Measurements from ENCODE around the gene ZNF74. TPM values are rescaled to one million over a fixed set of nuclear protein-coding genes. Genes with fewer than 3 reads are reported as not detected.
"Not testable (repeated sequence)": the region's sequence is repeated elsewhere in the genome, so short reads cannot be mapped to it uniquely, and the experiment has no call there.

ZNF74 gene
- polyA plus RNA-seq, 1 donor: 11.6 TPM

GRCh38 chr22:20407829-20408228 is 13.9 kb downstream of the ZNF74 start:
- Histone ChIP-seq H3K4me3 (ENCODE audit: low read length) (no peak overlapping the region), H3K9me3 (ENCODE audit: control insufficient read depth, low read depth, low read length) (peaks cover 3% of the 10 kb centered on the region), H3K27ac (ENCODE audit: low read length) (no peak overlapping the region), H3K36me3 (ENCODE audit: control insufficient read depth, insufficient read depth, low read length) (peaks cover 35% of the 10 kb centered on the region), H3K4me1 (ENCODE audit: control insufficient read depth, insufficient read depth, low read length) (no peaks in the 10 kb centered on the region), H3K27me3 (ENCODE audit: control insufficient read depth, insufficient read depth, low read length) (peaks cover 1% of the 10 kb centered on the region)
- no CpG with 5 or more reads among the region's 3 CpGs for WGBS (ENCODE audit: insufficient coverage, low lambda C conversion rate)
- DNase-seq: no peak

- Histone ChIP-seq H3K4me3 (ENCODE audit: low read length) (no peak overlapping the region), H3K27me3 (ENCODE audit: control insufficient read depth, insufficient read depth, low read length) (peaks cover 5% of the 10 kb centered on the region), H3K36me3 (ENCODE audit: control insufficient read depth, insufficient read depth, low read length) (peaks cover 30% of the 10 kb centered on the region), H3K4me1 (ENCODE audit: control insufficient read depth, insufficient read depth, low read length) (no peaks in the 10 kb centered on the region), H3K9me3 (ENCODE audit: control insufficient read depth, low read depth, low read length) (peaks cover 3% of the 10 kb centered on the region), H3K27ac (ENCODE audit: low read length) (no peak overlapping the region)
- no CpG with 5 or more reads among the region's 4 CpGs for WGBS (ENCODE audit: insufficient coverage, low lambda C conversion rate)
- DNase-seq: no peak
Observed at GRCh38 chr22:20408891-20409290, 14.9 kb downstream of the ZNF74 start.

GRCh38 chr22:20409385-20409784 is 15.4 kb downstream of the ZNF74 start:
- H3K4me3 ChIP-seq (ENCODE audit: low read length); H3K9me3 ChIP-seq (ENCODE audit: control insufficient read depth, low read depth, low read length); H3K27ac ChIP-seq (ENCODE audit: low read length); DNase-seq; H3K27me3 ChIP-seq (ENCODE audit: control insufficient read depth, insufficient read depth, low read length); H3K4me1 ChIP-seq (ENCODE audit: control insufficient read depth, insufficient read depth, low read length): not testable (repeated sequence)
- H3K36me3 ChIP-seq (ENCODE audit: control insufficient read depth, insufficient read depth, low read length): peaks cover 29% of the 10 kb centered on the region
- WGBS (ENCODE audit: insufficient coverage, low lambda C conversion rate): 100% methylated on average over 1 of the region's 3 CpGs

GRCh38 chr22:20412474-20413216 is 18.7 kb downstream of the ZNF74 start:
- Histone ChIP-seq H3K9me3 (ENCODE audit: control insufficient read depth, low read depth, low read length) (no peaks in the 10 kb centered on the region), H3K36me3 (ENCODE audit: control insufficient read depth, insufficient read depth, low read length) (peaks cover 7% of the 10 kb centered on the region), H3K27ac (ENCODE audit: low read length) (no peak overlapping the region), H3K4me3 (ENCODE audit: low read length) (no peak overlapping the region), H3K4me1 (ENCODE audit: control insufficient read depth, insufficient read depth, low read length) (no peaks in the 10 kb centered on the region), H3K27me3 (ENCODE audit: control insufficient read depth, insufficient read depth, low read length) (peaks cover 5% of the 10 kb centered on the region)
- no peak for DNase-seq
- 70% methylated on average over 2 of the region's 10 CpGs for WGBS (ENCODE audit: insufficient coverage, low lambda C conversion rate)

- peaks cover 5% of the 10 kb centered on the region for H3K27me3 ChIP-seq (ENCODE audit: control insufficient read depth, insufficient read depth, low read length)
- no peak overlapping the region for H3K4me3 ChIP-seq (ENCODE audit: low read length)
- WGBS (ENCODE audit: insufficient coverage, low lambda C conversion rate): no CpG with 5 or more reads among the region's 9 CpGs
- H3K27ac ChIP-seq (ENCODE audit: low read length): no peak overlapping the region
- H3K9me3 ChIP-seq (ENCODE audit: control insufficient read depth, low read depth, low read length): peaks cover 3% of the 10 kb centered on the region
- no peak for DNase-seq
- H3K36me3 ChIP-seq (ENCODE audit: control insufficient read depth, insufficient read depth, low read length): peaks cover 3% of the 10 kb centered on the region
- no peaks in the 10 kb centered on the region for H3K4me1 ChIP-seq (ENCODE audit: control insufficient read depth, insufficient read depth, low read length)
Observed at GRCh38 chr22:20413217-20414058, 19.5 kb downstream of the ZNF74 start.

- peaks cover 4% of the 10 kb centered on the region for H3K9me3 ChIP-seq (ENCODE audit: control insufficient read depth, low read depth, low read length)
- DNase-seq: no peak
- WGBS (ENCODE audit: insufficient coverage, low lambda C conversion rate): 100% methylated on average over 1 of the region's 5 CpGs
Observed at GRCh38 chr22:20414059-20414440, 20.1 kb downstream of the ZNF74 start.

GRCh38 chr22:20414450-20414849 is 20.5 kb downstream of the ZNF74 start:
- H3K9me3 ChIP-seq (ENCODE audit: control insufficient read depth, low read depth, low read length): peaks cover 4% of the 10 kb centered on the region
- no peaks in the 10 kb centered on the region for H3K4me1 ChIP-seq (ENCODE audit: control insufficient read depth, insufficient read depth, low read length)
- 80% methylated on average over 1 of the region's 3 CpGs for WGBS (ENCODE audit: insufficient coverage, low lambda C conversion rate)
- DNase-seq: no peak
- peaks cover 5% of the 10 kb centered on the region for H3K27me3 ChIP-seq (ENCODE audit: control insufficient read depth, insufficient read depth, low read length)
- no peak overlapping the region for H3K27ac ChIP-seq (ENCODE audit: low read length)
- H3K4me3 ChIP-seq (ENCODE audit: low read length): no peak overlapping the region
- no peaks in the 10 kb centered on the region for H3K36me3 ChIP-seq (ENCODE audit: control insufficient read depth, insufficient read depth, low read length)

More at GRCh38 chr22:20414059-20414440, 20.1 kb downstream of the ZNF74 start:
- Histone ChIP-seq H3K4me3 (ENCODE audit: low read length) (no peak overlapping the region), H3K27me3 (ENCODE audit: control insufficient read depth, insufficient read depth, low read length) (peaks cover 5% of the 10 kb centered on the region), H3K36me3 (ENCODE audit: control insufficient read depth, insufficient read depth, low read length) (no peaks in the 10 kb centered on the region), H3K27ac (ENCODE audit: low read length) (no peak overlapping the region), H3K4me1 (ENCODE audit: control insufficient read depth, insufficient read depth, low read length) (no peaks in the 10 kb centered on the region)

- H3K9me3 ChIP-seq (ENCODE audit: control insufficient read depth, low read depth, low read length); H3K4me3 ChIP-seq (ENCODE audit: low read length); H3K27ac ChIP-seq (ENCODE audit: low read length); H3K27me3 ChIP-seq (ENCODE audit: control insufficient read depth, insufficient read depth, low read length); H3K36me3 ChIP-seq (ENCODE audit: control insufficient read depth, insufficient read depth, low read length); DNase-seq; H3K4me1 ChIP-seq (ENCODE audit: control insufficient read depth, insufficient read depth, low read length): not testable (repeated sequence)
- WGBS (ENCODE audit: insufficient coverage, low lambda C conversion rate): no CpG with 5 or more reads among the region's 3 CpGs
Observed at GRCh38 chr22:20415241-20415640, 21.3 kb downstream of the ZNF74 start.

- H3K9me3 ChIP-seq (ENCODE audit: control insufficient read depth, low read depth, low read length); H3K36me3 ChIP-seq (ENCODE audit: control insufficient read depth, insufficient read depth, low read length); H3K27ac ChIP-seq (ENCODE audit: low read length); H3K4me1 ChIP-seq (ENCODE audit: control insufficient read depth, insufficient read depth, low read length); H3K27me3 ChIP-seq (ENCODE audit: control insufficient read depth, insufficient read depth, low read length); DNase-seq; H3K4me3 ChIP-seq (ENCODE audit: low read length): not testable (repeated sequence)
- no CpG with 5 or more reads among the region's 3 CpGs for WGBS (ENCODE audit: insufficient coverage, low lambda C conversion rate)
Observed at GRCh38 chr22:20415699-20416098, 21.7 kb downstream of the ZNF74 start.

- H3K4me3 ChIP-seq (ENCODE audit: low read length): peak overlapping the region; percentile 5
- H3K9me3 ChIP-seq (ENCODE audit: control insufficient read depth, low read depth, low read length): peaks cover 4% of the 10 kb centered on the region
- no peak overlapping the region for H3K27ac ChIP-seq (ENCODE audit: low read length)
- WGBS (ENCODE audit: insufficient coverage, low lambda C conversion rate): no CpG with 5 or more reads among the region's 42 CpGs
- DNase-seq: peak; percentile 70 to 72
- peaks cover 3% of the 10 kb centered on the region for H3K27me3 ChIP-seq (ENCODE audit: control insufficient read depth, insufficient read depth, low read length)
- no peaks in the 10 kb centered on the region for H3K36me3 ChIP-seq (ENCODE audit: control insufficient read depth, insufficient read depth, low read length)
- no peaks in the 10 kb centered on the region for H3K4me1 ChIP-seq (ENCODE audit: control insufficient read depth, insufficient read depth, low read length)
Observed at GRCh38 chr22:20418211-20418788, 24.3 kb downstream of the ZNF74 start.

All from large intestine (tissue), 3 donors.